SHP77 treated with DMSO at 0.1 percent for 48 hours (cell line): ENCODE measurements around the gene MARS2.
"Not testable (repeated sequence)": the region's sequence is repeated elsewhere in the genome, so short reads cannot be mapped to it uniquely, and the experiment has no call there.

ENCODE experiments used
- DNase-seq: peaks from one replicate; lab custom pipeline; 2025; lab: John Stamatoyannopoulos, UW

MARS2 gene

GRCh38 chr2:197706839-197707207, 1.7 kb downstream of the MARS2 start:
- no peak for DNase-seq

GRCh38 chr2:197707316-197708213, 2.4 kb downstream of the MARS2 start:
- DNase-seq = no peak

GRCh38 chr2:197708331-197708730, 3.2 kb downstream of the MARS2 start:
- no peak for DNase-seq

- DNase-seq = not testable (repeated sequence)
These were observed 4.0 kb downstream of the MARS2 start for GRCh38 chr2:197709140-197709539.

- no peak for DNase-seq
These were observed 5.4 kb downstream of the MARS2 start for GRCh38 chr2:197710424-197711042.

GRCh38 chr2:197711578-197711977, 6.4 kb downstream of the MARS2 start:
- no peak for DNase-seq

GRCh38 chr2:197713271-197713670, 8.1 kb downstream of the MARS2 start:
- no peak for DNase-seq

- DNase-seq = no peak
These were observed 12.7 kb downstream of the MARS2 start for GRCh38 chr2:197717863-197718262.

- DNase-seq = no peak
These were observed 21.8 kb downstream of the MARS2 start for GRCh38 chr2:197727011-197727410.

- DNase-seq = not testable (repeated sequence)
These were observed 23.7 kb downstream of the MARS2 start for GRCh38 chr2:197728555-197729544.

GRCh38 chr2:197740200-197740599, 35.0 kb downstream of the MARS2 start:
- DNase-seq = no peak
